Heart right ventricle (tissue), 16 donors: ENCODE measurements around the gene JPH2. TPM values are rescaled to one million over a fixed set of nuclear protein-coding genes. Genes with fewer than 3 reads are reported as not detected.
A peak's percentile ranks its signal among the peaks of the same experiment; 100 is the strongest.

Experiments
- ATAC-seq, 8 donors: fragments of 200-7000 bp; cut with Tn5 transposase; one replicate each; pipeline ENCODE4 v1.9.1; 2020; ENCODE audit warnings: mild to moderate bottlenecking in 8 of 8, moderate library complexity in 8 of 8, moderate number of reproducible peaks in 1 of 8
- DNase-seq, 2 donors: peaks; one replicate each; pipeline ENCODE4 v3.0.0-alpha.2; 2020
- H3K27ac ChIP-seq, 10 donors: fragments of 200-600 bp; sonication (generic) in 2 of 10; one replicate each; pipeline versions ENCODE4 v1.5.0 to v1.8.0; 2020 to 2022; ENCODE audit warnings: mild to moderate bottlenecking in 3 of 10
- H3K27me3 ChIP-seq, 7 donors: fragments of 200-600 bp; one replicate each; pipeline ENCODE4 v1.8.0; 2021 to 2022; ENCODE audit warnings: mild to moderate bottlenecking in 2 of 7
- H3K36me3 ChIP-seq, 9 donors: fragments of 200-600 bp; sonication (generic) in 1 of 9; one replicate each; pipeline versions ENCODE4 v1.5.0 to v1.8.0; 2020 to 2022; ENCODE audit warnings: mild to moderate bottlenecking in 2 of 9
- H3K4me1 ChIP-seq, 9 donors: fragments of 200-600 bp; sonication (generic) in 1 of 9; one replicate each; pipeline versions ENCODE4 v1.5.0 to v1.8.0; 2020 to 2022; ENCODE audit warnings: mild to moderate bottlenecking in 4 of 9
- H3K4me3 ChIP-seq, 10 donors: fragments of 200-600 bp; sonication (generic) in 2 of 10; one replicate each; pipeline versions ENCODE4 v1.5.0 to v1.8.0; 2020 to 2022; ENCODE audit warnings: mild to moderate bottlenecking in 7 of 10, moderate library complexity in 2 of 10
- H3K9me3 ChIP-seq, 11 donors: fragments of 200-600 bp in 10 of 11; sonication (generic) in 2 of 11; one replicate each; pipeline versions ENCODE4 v1.5.0 to v1.8.0; 2013 to 2022; ENCODE audit warnings: mild to moderate bottlenecking in 2 of 11, control low read depth in 1 of 11, moderate library complexity in 1 of 11
- WGBS, 2 donors: extraction: QIAGEN DNeasy Blood & Tissue Kit; methylation state at CpG; one replicate each; pipeline ENCODE4 v1.1.7; 2013; ENCODE audit warnings: inconsistent platforms in 1 of 2; 5-methylcytosine and 5-hydroxymethylcytosine counted together
- intact Hi-C, 10 donors: fragments of 100-400 bp; cut with DNase I; formaldehyde crosslinking; loops; one replicate each; pipeline versions ENCODE4 v1.11.1 to v1.14.2; 2022
- polyA plus RNA-seq, 2 donors: library from polyadenylated mRNA; stranded (reverse); fragments of 200-250 nt; gene quantifications; one replicate each; pipeline ENCODE4 v1.2.3, GENCODE V29; 2013
- total RNA-seq, 10 donors: library from RNA; stranded (reverse); fragmentation: NEBNext Ultra II Directional in 3 of 10; extraction: Animal tissue kit (Norgen Biotek cat#: 25700) in 3 of 10; gene quantifications; one replicate each; pipeline versions ENCODE4 v1.2.1 to v1.2.4, GENCODE V29; 2021 to 2023
- TF ChIP-seq, protein P1 (sequence below), 9 donors: fragments of 200-600 bp; sonication (generic) in 2 of 9; IDR thresholded peaks; one replicate each; pipeline versions ENCODE4 v1.5.0 to v1.8.0; 2021 to 2022; ENCODE audit warnings: antibody characterized with exemption in 9 of 9, mild to moderate bottlenecking in 5 of 9, moderate library complexity in 1 of 9
- donor health status: Arrhythmogenic right ventricular cardiomyopathy.
- donor health status: ischemic (EF 13 %, LVEDD 7.1; RV severe dilation, severe dysfunction).
- donor health status: healthy with polysubstance abuse.
- donor health status: DM: no; HTN: yes; CAD: no.
- donor health status: DM: no; HTN: no; CAD: no.
- donor health status: ischemic (EF 25% LVEDD 6.9; RV normal size, moderate dysfunction).
- donor health status: ischemic (EF 25% LVEDD 5.7; RV mildly dilated, moderate dysfunction).
- donor health status: healthy.
- donor health status: DM: yes; HTN: yes; CAD: no.
- donor health status: Ischemic cardiomyopathy.
- donor health status: ischemic (EF 35%, LVEDD 5.7; RV mildly dilated, moderate dysfunction).
- donor health status: nonischemic (EF 11% LVEDD 7.7; RV severe dilation, severe dysfunction).
- donor health status: DM: yes; HTN: yes; CAD: no.
- donor health status: PGD.
- donor health status: ischemic (EF 29% LVEDD 5.4; RV normal size, mild dysfunction).
- donor health status: nonischemic (EF 23%, LVEDD 6.1; RV moderate dilation, normal function).

JPH2 gene
- total and polyA plus RNA-seq, 12 donors = 61.9 to 215 (median 146) TPM

DNA sequence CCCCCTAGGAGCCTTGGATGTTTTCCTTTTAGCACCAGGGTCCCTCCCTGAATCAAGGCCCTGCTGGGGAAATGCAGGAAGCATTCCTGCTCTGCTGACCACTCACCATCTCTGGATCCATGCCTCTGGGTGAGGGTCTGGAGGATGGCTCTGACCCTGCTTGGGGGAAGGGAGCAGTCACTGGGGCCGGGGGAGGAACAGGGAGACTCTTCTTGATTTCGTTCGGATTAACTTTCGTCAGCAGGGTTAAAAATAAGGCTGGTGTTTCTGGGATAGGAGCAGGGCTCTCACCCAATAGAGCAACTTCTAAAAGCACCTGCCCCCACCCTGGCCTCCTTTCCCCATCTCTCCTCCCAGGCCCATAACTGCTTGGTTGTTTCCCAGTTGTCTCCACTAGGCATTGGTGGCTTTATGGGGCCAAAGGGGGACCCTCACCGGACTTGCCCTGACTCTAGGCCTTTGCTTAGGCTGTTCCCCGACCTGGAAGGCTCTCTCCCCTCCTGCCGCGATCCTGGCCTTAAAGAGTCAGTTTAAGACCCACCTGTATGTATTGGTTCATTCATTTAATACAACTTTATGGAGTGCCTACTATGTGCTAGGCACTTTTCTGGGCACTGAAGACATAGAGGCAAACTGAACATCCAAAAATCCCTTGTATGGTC lies 63.0 kb downstream of the JPH2 start:
- H3K27ac ChIP-seq = peak overlapping the region in 6 of 10 donors; percentile 27 to 58 (median 48)
- H3K4me3 ChIP-seq = no peak overlapping the region
- peaks cover 0 to under 1% (median 0%) of the 10 kb centered on the region in 9 donors for H3K36me3 ChIP-seq
- intact Hi-C loops = loop anchor here in 1 of 10 donors (10.0 kb wide), 1 partner anchor 191 kb away; the partner anchor contains the start of gene FITM2
- no peaks in the 10 kb centered on the region for H3K9me3 ChIP-seq
- ATAC-seq = peak in 5 of 8 donors; percentile 11 to 40 (median 20)
- peaks cover 0 to 63% (median 26%) of the 10 kb centered on the region in 9 donors for H3K4me1 ChIP-seq
- no peaks in the 10 kb centered on the region for H3K27me3 ChIP-seq
- WGBS, 2 donors = 63 to 75% methylated on average over 8 of the region's 8 CpGs
- no peak for DNase-seq
- TF ChIP-seq, protein P1, sequence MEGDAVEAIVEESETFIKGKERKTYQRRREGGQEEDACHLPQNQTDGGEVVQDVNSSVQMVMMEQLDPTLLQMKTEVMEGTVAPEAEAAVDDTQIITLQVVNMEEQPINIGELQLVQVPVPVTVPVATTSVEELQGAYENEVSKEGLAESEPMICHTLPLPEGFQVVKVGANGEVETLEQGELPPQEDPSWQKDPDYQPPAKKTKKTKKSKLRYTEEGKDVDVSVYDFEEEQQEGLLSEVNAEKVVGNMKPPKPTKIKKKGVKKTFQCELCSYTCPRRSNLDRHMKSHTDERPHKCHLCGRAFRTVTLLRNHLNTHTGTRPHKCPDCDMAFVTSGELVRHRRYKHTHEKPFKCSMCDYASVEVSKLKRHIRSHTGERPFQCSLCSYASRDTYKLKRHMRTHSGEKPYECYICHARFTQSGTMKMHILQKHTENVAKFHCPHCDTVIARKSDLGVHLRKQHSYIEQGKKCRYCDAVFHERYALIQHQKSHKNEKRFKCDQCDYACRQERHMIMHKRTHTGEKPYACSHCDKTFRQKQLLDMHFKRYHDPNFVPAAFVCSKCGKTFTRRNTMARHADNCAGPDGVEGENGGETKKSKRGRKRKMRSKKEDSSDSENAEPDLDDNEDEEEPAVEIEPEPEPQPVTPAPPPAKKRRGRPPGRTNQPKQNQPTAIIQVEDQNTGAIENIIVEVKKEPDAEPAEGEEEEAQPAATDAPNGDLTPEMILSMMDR (IDR thresholded peaks at IDR 0.05) = no peak

DNA sequence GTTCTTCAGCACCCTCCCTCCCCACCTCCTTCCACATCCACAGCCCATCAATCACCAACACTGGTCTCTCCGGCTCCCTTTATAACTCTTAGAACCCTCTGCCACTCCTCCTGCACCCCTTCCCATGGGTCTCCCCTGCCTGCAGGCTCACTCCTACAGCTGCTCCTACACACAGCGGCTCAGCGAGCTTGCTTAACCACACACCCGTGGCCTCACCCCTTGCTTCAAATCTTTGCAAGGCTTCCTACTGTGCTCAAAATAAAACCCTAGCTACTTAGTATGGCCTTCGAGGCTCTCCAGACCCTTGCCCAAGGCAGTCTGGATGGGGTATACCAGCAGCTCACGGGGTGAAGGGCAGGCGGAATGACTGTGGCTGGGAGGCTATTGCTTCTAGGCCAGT lies 63.7 kb downstream of the JPH2 start:
- Histone ChIP-seq H3K4me1 (peaks cover 0 to 71% (median 26%) of the 10 kb centered on the region in 9 donors), H3K27ac (peak overlapping the region in 6 of 10 donors; percentile 13 to 56 (median 44)), H3K4me3 (no peak overlapping the region), H3K9me3 (no peaks in the 10 kb centered on the region), H3K27me3 (no peaks in the 10 kb centered on the region), H3K36me3 (peaks cover 0 to 2% (median 0%) of the 10 kb centered on the region in 9 donors)
- TF ChIP-seq, protein P1 (IDR thresholded peaks at IDR 0.05) = no peak
- intact Hi-C loops = loop anchor here in 1 of 10 donors (10.0 kb wide), 1 partner anchor 192 kb away; the partner anchor contains the start of gene FITM2
- ATAC-seq (peak in 5 of 8 donors; percentile 9 to 30 (median 22)), DNase-seq (no peak)
- WGBS, 2 donors = 54 to 63% methylated on average over 7 of the region's 7 CpGs

DNA sequence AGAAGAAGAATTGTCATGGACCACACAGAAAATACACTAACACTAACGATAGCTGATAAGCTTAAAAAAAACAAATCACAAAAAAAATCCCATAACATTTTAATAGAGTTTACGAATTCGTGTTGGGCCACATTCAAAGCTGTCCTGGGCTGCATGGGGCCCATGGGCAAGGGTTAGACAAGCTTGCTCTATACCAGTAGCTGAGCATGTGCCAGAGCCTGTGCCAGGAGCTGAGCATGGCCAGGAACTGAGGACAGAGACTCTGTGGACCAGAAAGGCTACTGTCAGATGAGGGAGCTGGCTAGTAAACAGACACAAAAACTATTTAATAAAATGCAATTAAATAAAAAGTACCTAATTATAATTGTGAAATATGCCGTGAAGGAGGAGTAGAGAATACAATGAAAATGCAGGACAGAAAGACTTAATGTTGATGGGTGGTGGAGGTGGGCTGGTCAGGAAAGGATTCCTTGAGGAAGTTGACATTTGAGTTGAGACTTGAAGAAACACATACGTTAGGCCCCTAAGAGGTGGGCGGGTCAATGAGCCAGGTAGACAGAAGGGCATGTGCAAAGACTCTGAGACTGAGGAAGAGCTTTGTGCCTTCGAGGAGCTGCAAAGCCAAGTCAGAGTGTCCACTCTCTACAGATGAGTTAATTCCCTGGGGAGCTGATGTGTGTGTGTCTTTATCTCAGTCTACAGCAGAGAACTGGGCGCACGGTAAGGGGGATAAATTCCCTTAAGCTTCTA lies 66.1 kb downstream of the JPH2 start:
- peaks cover 0 to 10% (median 6%) of the 10 kb centered on the region in 7 donors for H3K27me3 ChIP-seq
- H3K27ac ChIP-seq = peak overlapping the region in 3 of 10 donors; percentile 37 to 44 (median 43)
- TF ChIP-seq, protein P1 (IDR thresholded peaks at IDR 0.05) = no peak
- ATAC-seq (peak in 1 of 8 donors; percentile 43), DNase-seq (no peak)
- H3K4me1 ChIP-seq = peaks cover 2 to 92% (median 37%) of the 10 kb centered on the region in 9 donors
- H3K4me3 ChIP-seq = no peak overlapping the region
- WGBS, 2 donors = 53 to 56% methylated on average over 9 of the region's 9 CpGs
- intact Hi-C loops = loop anchor here in 1 of 10 donors (10.0 kb wide), 1 partner anchor 194 kb away; the partner anchor contains the start of gene FITM2
- H3K9me3 ChIP-seq = no peaks in the 10 kb centered on the region
- peaks cover 0 to 9% (median 0%) of the 10 kb centered on the region in 9 donors for H3K36me3 ChIP-seq
